Measurements from ENCODE around the gene TMPRSS4.

The TMPRSS4 gene

GRCh38 chr11:118091690-118092089 lies 14.8 kb downstream of the TMPRSS4 start:
- no peaks in the 10 kb centered on the region for H3K36me3 ChIP-seq
- TF ChIP-seq CTCF (IDR thresholded peaks at IDR 0.05; ENCODE audit: low read depth, low read length): no peak
- DNase-seq: no peak

GRCh38 chr11:118092907-118093571 lies 16.2 kb downstream of the TMPRSS4 start:
- peaks cover 4% of the 10 kb centered on the region for H3K9me3 ChIP-seq (ENCODE audit: severe bottlenecking)
- no peak for DNase-seq
- no peak overlapping the region for H3K4me3 ChIP-seq (ENCODE audit: low read depth, low read length)
- no peaks in the 10 kb centered on the region for H3K36me3 ChIP-seq
- no peaks in the 10 kb centered on the region for H3K27me3 ChIP-seq (ENCODE audit: insufficient read depth, low read depth, severe bottlenecking)
- no peak for TF ChIP-seq CTCF (IDR thresholded peaks at IDR 0.05; ENCODE audit: low read depth, low read length)
- no peak overlapping the region for H3K27ac ChIP-seq

More at GRCh38 chr11:118091690-118092089, 14.8 kb downstream of the TMPRSS4 start:
- H3K4me3 ChIP-seq (ENCODE audit: low read depth, low read length): no peak overlapping the region
- H3K27ac ChIP-seq: no peak overlapping the region
- H3K9me3 ChIP-seq (ENCODE audit: severe bottlenecking): peaks cover 15% of the 10 kb centered on the region
- no peaks in the 10 kb centered on the region for H3K27me3 ChIP-seq (ENCODE audit: insufficient read depth, low read depth, severe bottlenecking)

GRCh38 chr11:118095493-118095892 lies 18.6 kb downstream of the TMPRSS4 start:
- no peak overlapping the region for H3K4me3 ChIP-seq (ENCODE audit: low read depth, low read length)
- no peaks in the 10 kb centered on the region for H3K9me3 ChIP-seq (ENCODE audit: severe bottlenecking)
- no peak overlapping the region for H3K27ac ChIP-seq
- DNase-seq: no peak
- TF ChIP-seq CTCF (IDR thresholded peaks at IDR 0.05; ENCODE audit: low read depth, low read length): no peak
- H3K36me3 ChIP-seq: no peaks in the 10 kb centered on the region
- no peaks in the 10 kb centered on the region for H3K27me3 ChIP-seq (ENCODE audit: insufficient read depth, low read depth, severe bottlenecking)

- no peak overlapping the region for H3K4me3 ChIP-seq (ENCODE audit: low read depth, low read length)
- no peaks in the 10 kb centered on the region for H3K36me3 ChIP-seq
- H3K9me3 ChIP-seq (ENCODE audit: severe bottlenecking): no peaks in the 10 kb centered on the region
- DNase-seq: no peak
- no peak overlapping the region for H3K27ac ChIP-seq
- no peaks in the 10 kb centered on the region for H3K27me3 ChIP-seq (ENCODE audit: insufficient read depth, low read depth, severe bottlenecking)
- no peak for TF ChIP-seq CTCF (IDR thresholded peaks at IDR 0.05; ENCODE audit: low read depth, low read length)
Measured at GRCh38 chr11:118095967-118096367, 19.1 kb downstream of the TMPRSS4 start.

GRCh38 chr11:118098996-118099837 lies 22.3 kb downstream of the TMPRSS4 start:
- Histone ChIP-seq H3K4me3 (ENCODE audit: low read depth, low read length) (no peak overlapping the region), H3K36me3 (no peaks in the 10 kb centered on the region), H3K27ac (no peak overlapping the region), H3K27me3 (ENCODE audit: insufficient read depth, low read depth, severe bottlenecking) (no peaks in the 10 kb centered on the region), H3K9me3 (ENCODE audit: severe bottlenecking) (no peaks in the 10 kb centered on the region)
- TF ChIP-seq CTCF (IDR thresholded peaks at IDR 0.05; ENCODE audit: low read depth, low read length): no peak
- peak; percentile 92 for DNase-seq

All from WERI-Rb-1 (cell line).